GM15510 (cell line): ENCODE results near the gene ENTR1.

Experiments
- POLR2A ChIP-seq: IDR thresholded peaks from 3 replicates; pipeline ENCODE4 v1.6.1; 2011; ENCODE audit warnings: borderline replicate concordance; ENCODE audit not compliant: insufficient read length; ENCODE audit errors: extremely low read depth

ENTR1 gene

GRCh38 chr9:136443087-136443486 is 32.7 kb upstream of the ENTR1 start:
- TF ChIP-seq POLR2A: no peak

- TF ChIP-seq POLR2A: no peak
These were observed 31.9 kb upstream of the ENTR1 start for GRCh38 chr9:136442265-136442664.

- TF ChIP-seq POLR2A: no peak
These were observed 31.3 kb upstream of the ENTR1 start for GRCh38 chr9:136441681-136442245.

- TF ChIP-seq POLR2A: no peak
These were observed 30.8 kb upstream of the ENTR1 start for GRCh38 chr9:136441191-136441680.

GRCh38 chr9:136439481-136440408 is 29.3 kb upstream of the ENTR1 start, which contains the start of gene INPP5E:
TSS of gene INPP5E (minus strand) at chr9:136439845. CDS start at chr9:136439419, 426 bp downstream.
- peak; percentile 64 for TF ChIP-seq POLR2A

- peak; percentile 35 for TF ChIP-seq POLR2A
These were observed 28.4 kb upstream of the ENTR1 start for GRCh38 chr9:136438548-136439480.

GRCh38 chr9:136437839-136438547 is 27.6 kb upstream of the ENTR1 start:
- TF ChIP-seq POLR2A: no peak

GRCh38 chr9:136437430-136437829 is 27.0 kb upstream of the ENTR1 start:
- no peak for TF ChIP-seq POLR2A

- no peak for TF ChIP-seq POLR2A
These were observed 25.7 kb upstream of the ENTR1 start for GRCh38 chr9:136436055-136436634.

- no peak for TF ChIP-seq POLR2A
These were observed 24.3 kb upstream of the ENTR1 start for GRCh38 chr9:136434580-136435169.

- no peak for TF ChIP-seq POLR2A
These were observed 23.6 kb upstream of the ENTR1 start for GRCh38 chr9:136433849-136434579.

GRCh38 chr9:136433043-136433715 is 22.8 kb upstream of the ENTR1 start:
- TF ChIP-seq POLR2A: no peak
